Keratinocyte (primary cell): Measurements from ENCODE around the gene LSG1. TPM values are rescaled to one million over a fixed set of nuclear protein-coding genes. Genes with fewer than 3 reads are reported as not detected.

ENCODE experiments used
- DNase-seq: peaks from one replicate; pipeline ENCODE4 v3.0.0-alpha.2; 2011; ENCODE audit warnings: low read depth, missing footprints, low spot score
- FAIRE-seq: peaks from 2 replicates; lab custom pipeline; 2011; peaks lifted over from hg19 to GRCh38; lab: Jason Lieb, UNC
- H2AFZ ChIP-seq: 2 replicates; pipeline ENCODE4 v1.6.0; 2012; ENCODE audit warnings: low read length, control low read depth, inconsistent platforms; ENCODE audit not compliant: control insufficient read depth
- H3K27ac ChIP-seq: 2 replicates; pipeline ENCODE4 v1.5.1; 2011; ENCODE audit warnings: low read length; ENCODE audit not compliant: control insufficient read depth, insufficient read depth
- H3K27me3 ChIP-seq: 3 replicates; pipeline ENCODE4 v1.6.0; 2011; ENCODE audit warnings: low read length; ENCODE audit not compliant: control insufficient read depth, insufficient read depth; ENCODE audit errors: extremely low read depth
- H3K36me3 ChIP-seq, 2 experiments: 2 replicates in 1 of 2; 3 replicates in 1 of 2; pipeline ENCODE4 v1.5.1; 2011; ENCODE audit warnings: low read length in 2 of 2, mild to moderate bottlenecking in 1 of 2; ENCODE audit not compliant: control insufficient read depth in 2 of 2, insufficient read depth in 2 of 2; ENCODE audit errors: extremely low read depth in 1 of 2
- H3K4me1 ChIP-seq: 3 replicates; pipeline ENCODE4 v1.5.1; 2011; ENCODE audit warnings: low read length; ENCODE audit not compliant: control insufficient read depth, insufficient read depth; ENCODE audit errors: extremely low read depth
- H3K4me2 ChIP-seq: 3 replicates; pipeline ENCODE4 v1.6.0; 2011; ENCODE audit warnings: low read depth, low read length; ENCODE audit not compliant: control insufficient read depth, insufficient read depth; ENCODE audit errors: extremely low read depth
- H3K4me3 ChIP-seq, 3 experiments: fragments of 200-600 bp in 1 of 3; sonication (generic) in 1 of 3; 2 replicates in 2 of 3; 3 replicates in 1 of 3; pipeline ENCODE4 v1.5.1; 2011 to 2016; ENCODE audit warnings: low read length in 3 of 3, mild to moderate bottlenecking in 3 of 3, control low read depth in 2 of 3, inconsistent platforms in 1 of 3, low read depth in 1 of 3, mixed read lengths in 1 of 3, mixed run types in 1 of 3, moderate library complexity in 1 of 3; ENCODE audit not compliant: control insufficient read depth in 2 of 3, insufficient read depth in 2 of 3; ENCODE audit errors: extremely low read depth in 1 of 3
- H3K79me2 ChIP-seq: 2 replicates; pipeline ENCODE4 v1.6.0; 2012; ENCODE audit warnings: low read length; ENCODE audit not compliant: control insufficient read depth, insufficient read depth
- H3K9ac ChIP-seq: 3 replicates; pipeline ENCODE4 v1.6.0; 2011; ENCODE audit warnings: low read length; ENCODE audit not compliant: control insufficient read depth, insufficient read depth; ENCODE audit errors: extremely low read depth
- H3K9me1 ChIP-seq: 3 replicates; pipeline ENCODE4 v1.6.0; 2011; ENCODE audit warnings: low read length; ENCODE audit not compliant: control insufficient read depth, insufficient read depth; ENCODE audit errors: extremely low read depth
- H3K9me3 ChIP-seq: 2 replicates; pipeline ENCODE4 v1.5.1; 2012; ENCODE audit warnings: low read depth, low read length; ENCODE audit not compliant: control insufficient read depth
- H4K20me1 ChIP-seq: 3 replicates; pipeline ENCODE4 v1.6.0; 2011; ENCODE audit warnings: low read length; ENCODE audit not compliant: control insufficient read depth, insufficient read depth; ENCODE audit errors: extremely low read depth
- CTCF ChIP-seq, 3 experiments: IDR thresholded peaks in 1 of 3; conservative IDR thresholded peaks in 1 of 3; optimal IDR thresholded peaks in 1 of 3; 2 replicates in 2 of 3; 3 replicates in 1 of 3; pipeline versions ENCODE3 to v1.5.1; 2011; ENCODE audit warnings: low read length in 3 of 3, mild to moderate bottlenecking in 3 of 3, moderate library complexity in 2 of 3, control low read depth in 1 of 3, inconsistent platforms in 1 of 3; ENCODE audit not compliant: insufficient read depth in 2 of 3; ENCODE audit errors: extremely low read depth in 1 of 3
- EZH2 ChIP-seq: IDR thresholded peaks from one replicate; pipeline ENCODE4 v1.6.1; 2012; ENCODE audit warnings: inconsistent platforms, mild to moderate bottlenecking, low read length, moderate library complexity
- dilution Hi-C: fragments of 300-500 bp; cut with MboI; formaldehyde crosslinking; loops from one replicate; pipeline ENCODE4 v1.7.0; 2020; ENCODE audit warnings: low sequenced_read_pairs; ENCODE audit not compliant: extremely low pct_ligation_motif_present
- polyA plus RNA-seq, 5 experiments: library from polyadenylated mRNA; depleted of rRNA in 3 of 5; stranded (reverse) in 3 of 5; stranded (forward) in 1 of 5; unstranded in 1 of 5; fragments of >200 nt; gene quantifications; 1 replicate in 1 of 5; 2 replicates in 3 of 5; 3 replicates in 1 of 5; pipeline versions ENCODE4 v1.2.1 to v1.2.3, GENCODE V29; 2011 to 2012; ENCODE audit warnings: missing spikeins in 2 of 5, low read depth in 1 of 5, low replicate concordance in 1 of 5

LSG1 gene
- polyA plus RNA-seq, 1 donor (not counting 4 experiments of a cell fraction or from before 2014, with no cell fraction given): 40.7 TPM

- Histone ChIP-seq H3K36me3 (peaks cover 5 to 18% of the 10 kb centered on the region in 2 experiments), H3K79me2 (peaks cover 44% of the 10 kb centered on the region)
Observed at GRCh38 chr3:194667363-194667762, 4.6 kb downstream of the LSG1 start.

GRCh38 chr3:194664857-194665256 lies 7.1 kb downstream of the LSG1 start:
- no peak for DNase-seq
- dilution Hi-C loops: no loop called here
- peaks cover 7 to 22% of the 10 kb centered on the region in 2 experiments for H3K36me3 ChIP-seq

More at GRCh38 chr3:194667363-194667762, 4.6 kb downstream of the LSG1 start:
- Histone ChIP-seq H2AFZ (no peak overlapping the region), H3K4me3 (no peak overlapping the region), H3K9ac (no peak overlapping the region), H3K4me2 (no peak overlapping the region), H3K4me1 (peaks cover 7% of the 10 kb centered on the region), H3K9me3 (no peaks in the 10 kb centered on the region), H4K20me1 (no peaks in the 10 kb centered on the region), H3K27me3 (no peaks in the 10 kb centered on the region), H3K9me1 (peaks cover 2% of the 10 kb centered on the region), H3K27ac (no peak overlapping the region)
- FAIRE-seq (no peak), DNase-seq (no peak)
- no peak for TF ChIP-seq EZH2
- TF ChIP-seq CTCF (optimal IDR thresholded peaks at IDR 0.05 in 1 of 3, IDR thresholded peaks at IDR 0.05 in 1 of 3, conservative IDR thresholded peaks at IDR 0.05 in 1 of 3; ENCODE audit: extremely low read depth in 1 of 3, insufficient read depth in 2 of 3, low read length in 3 of 3): no peak
- dilution Hi-C loops: no loop called here

More at GRCh38 chr3:194664857-194665256, 7.1 kb downstream of the LSG1 start:
- Histone ChIP-seq H3K9me1 (no peaks in the 10 kb centered on the region), H3K27ac (no peak overlapping the region), H3K4me3 (no peak overlapping the region), H3K27me3 (no peaks in the 10 kb centered on the region), H3K9me3 (no peaks in the 10 kb centered on the region), H4K20me1 (no peaks in the 10 kb centered on the region), H3K4me2 (no peak overlapping the region), H2AFZ (no peak overlapping the region), H3K4me1 (no peaks in the 10 kb centered on the region), H3K79me2 (peaks cover 24% of the 10 kb centered on the region), H3K9ac (no peak overlapping the region)
- FAIRE-seq: no peak
- TF ChIP-seq EZH2 (no peak), CTCF (optimal IDR thresholded peaks at IDR 0.05 in 1 of 3, IDR thresholded peaks at IDR 0.05 in 1 of 3, conservative IDR thresholded peaks at IDR 0.05 in 1 of 3; ENCODE audit: extremely low read depth in 1 of 3, insufficient read depth in 2 of 3, low read length in 3 of 3) (no peak)
